ENCODE measurements around the gene GNG13.

GRCh38 chr16:808085-808386, 7.5 kb upstream of the GNG13 start:
- no peak for TF ChIP-seq EGR1 (IDR thresholded peaks at IDR 0.05)
- TF ChIP-seq EP300 (IDR thresholded peaks at IDR 0.05; ENCODE audit: borderline replicate concordance), result no peak
- TF ChIP-seq TAF1 (IDR thresholded peaks at IDR 0.05; ENCODE audit: low read depth), result no peak
- TF ChIP-seq REST (IDR thresholded peaks at IDR 0.05; ENCODE audit: low read depth), result no peak
- TF ChIP-seq CREB1 (IDR thresholded peaks at IDR 0.05; ENCODE audit: low read depth), result no peak
- no peak for TF ChIP-seq USF1 (IDR thresholded peaks at IDR 0.05)
- TF ChIP-seq TEAD4 (IDR thresholded peaks at IDR 0.05), result no peak
- no peak for TF ChIP-seq RAD21 (IDR thresholded peaks at IDR 0.05; ENCODE audit: low read depth)
- no peak for TF ChIP-seq CEBPB (IDR thresholded peaks at IDR 0.05)
- no peak for TF ChIP-seq YY1 (IDR thresholded peaks at IDR 0.05; ENCODE audit: low read depth)
- TF ChIP-seq NFIC (IDR thresholded peaks at IDR 0.05), result no peak
- TF ChIP-seq FOXM1 (IDR thresholded peaks at IDR 0.05; ENCODE audit: borderline replicate concordance, low read depth), result no peak
- TF ChIP-seq MAX (IDR thresholded peaks at IDR 0.05), result no peak
- no peak for TF ChIP-seq ZBTB7A (IDR thresholded peaks at IDR 0.05; ENCODE audit: low read depth)

Measured in Ishikawa (cell line).